GM20000 (cell line): ENCODE results near the gene KCNB1.

ENCODE experiments used
- DNase-seq: peaks from one replicate; pipeline ENCODE4 v3.0.0; 2012; ENCODE audit warnings: low spot score
- CTCF ChIP-seq: IDR thresholded peaks from 2 replicates; pipeline ENCODE4 v1.5.1; 2012; ENCODE audit warnings: mild to moderate bottlenecking, control low read depth; ENCODE audit errors: extremely low read depth, missing control alignments

Gene KCNB1

GRCh38 chr20:49427751-49428518, 54.5 kb downstream of the KCNB1 start:
- no peak for TF ChIP-seq CTCF
- DNase-seq, result no peak

- TF ChIP-seq CTCF, result no peak
- no peak for DNase-seq
Observed at GRCh38 chr20:49426873-49427272, 55.6 kb downstream of the KCNB1 start.

GRCh38 chr20:49426395-49426794, 56.1 kb downstream of the KCNB1 start:
- no peak for TF ChIP-seq CTCF
- DNase-seq, result no peak

- no peak for TF ChIP-seq CTCF
- DNase-seq, result no peak
Observed at GRCh38 chr20:49424536-49424935, 57.9 kb downstream of the KCNB1 start.

DNA sequence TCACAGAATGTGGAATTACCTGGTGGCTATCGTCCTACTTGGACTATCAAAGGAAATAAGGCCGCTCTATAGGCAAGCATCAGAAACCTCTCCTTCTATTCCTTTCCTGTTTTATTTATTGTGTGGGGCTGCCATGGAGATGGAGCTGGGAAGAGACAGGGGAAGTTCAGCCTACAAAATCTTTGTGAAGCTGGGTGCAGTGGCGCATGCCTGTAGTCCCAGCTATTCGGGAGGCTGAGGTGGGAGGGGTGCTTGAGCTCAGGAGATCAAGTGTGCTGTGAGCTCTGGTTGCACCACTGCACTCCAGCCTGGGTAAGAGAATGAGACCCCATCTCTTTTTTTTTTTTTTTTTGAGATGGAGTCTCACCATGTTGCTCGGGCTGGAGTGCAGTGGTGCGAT, 60.3 kb downstream of the KCNB1 start:
- DNase-seq, result no peak
- no peak for TF ChIP-seq CTCF

- DNase-seq, result no peak
- no peak for TF ChIP-seq CTCF
Observed at GRCh38 chr20:49420811-49421295, 61.6 kb downstream of the KCNB1 start.

DNA sequence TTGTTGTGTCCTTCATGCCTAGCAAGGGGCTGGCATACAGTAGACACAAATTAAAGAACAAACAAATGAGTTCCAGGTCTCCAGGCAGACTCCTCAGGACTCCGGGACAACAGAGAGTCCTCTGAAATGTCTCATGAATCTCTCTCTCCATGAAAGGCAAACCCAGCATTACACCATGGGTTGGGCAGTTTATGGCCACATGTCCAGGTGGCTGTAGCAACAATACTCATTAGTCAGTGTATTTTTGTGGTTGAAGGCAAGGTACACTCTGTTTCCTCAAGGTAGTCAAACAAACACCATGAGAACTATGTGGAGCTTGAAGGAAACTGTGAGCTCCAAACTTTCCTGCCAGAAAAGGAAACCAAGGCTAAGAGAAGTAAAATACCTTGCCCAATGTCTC, 62.2 kb downstream of the KCNB1 start:
- no peak for DNase-seq
- TF ChIP-seq CTCF, result no peak
